Effector CD4-positive, alpha-beta T cell (primary cell): ENCODE data around the gene NAP1L4.

Experiments used
- DNase-seq: peaks from one replicate; pipeline ENCODE4 v3.0.0-alpha.2; 2020

NAP1L4 gene

GRCh38 chr11:2991452-2992233 is 486 bp downstream of the NAP1L4 start:
- no peak for DNase-seq

- DNase-seq, result no peak
These were observed 1.3 kb downstream of the NAP1L4 start for GRCh38 chr11:2990617-2991451.

GRCh38 chr11:2989551-2989950 is 2.6 kb downstream of the NAP1L4 start:
- no peak for DNase-seq

- DNase-seq, result no peak
These were observed 3.1 kb downstream of the NAP1L4 start for GRCh38 chr11:2989006-2989405.

- DNase-seq, result peak; percentile 14
These were observed 4.0 kb downstream of the NAP1L4 start for GRCh38 chr11:2987881-2988861.

GRCh38 chr11:2983908-2984307 is 8.2 kb downstream of the NAP1L4 start:
- DNase-seq, result no peak

GRCh38 chr11:2982214-2982613 is 9.9 kb downstream of the NAP1L4 start:
- no peak for DNase-seq

- no peak for DNase-seq
These were observed 11.0 kb downstream of the NAP1L4 start for GRCh38 chr11:2981130-2981529.

GRCh38 chr11:2980168-2980840 is 11.8 kb downstream of the NAP1L4 start:
- DNase-seq, result no peak

GRCh38 chr11:2977113-2977512 is 15.0 kb downstream of the NAP1L4 start:
- DNase-seq, result no peak

GRCh38 chr11:2976294-2977063 is 15.7 kb downstream of the NAP1L4 start:
- no peak for DNase-seq

- peak; percentile 46 for DNase-seq
These were observed 16.5 kb downstream of the NAP1L4 start for GRCh38 chr11:2975594-2975993.

- DNase-seq, result no peak
These were observed 17.9 kb downstream of the NAP1L4 start for GRCh38 chr11:2974272-2974671.

- no peak for DNase-seq
These were observed 23.7 kb downstream of the NAP1L4 start for GRCh38 chr11:2968341-2968900.

GRCh38 chr11:2964782-2965181 is 27.3 kb downstream of the NAP1L4 start:
- no peak for DNase-seq

GRCh38 chr11:2963761-2964160 is 28.4 kb downstream of the NAP1L4 start:
- no peak for DNase-seq

GRCh38 chr11:2963112-2963754 is 28.9 kb downstream of the NAP1L4 start:
- DNase-seq, result no peak

- no peak for DNase-seq
These were observed 31.0 kb downstream of the NAP1L4 start for GRCh38 chr11:2961080-2961479.

- no peak for DNase-seq
These were observed 32.0 kb downstream of the NAP1L4 start for GRCh38 chr11:2960139-2960538.

GRCh38 chr11:2958251-2958650 is 33.9 kb downstream of the NAP1L4 start:
- DNase-seq, result no peak
